LoVo (cell line): ENCODE data around the gene LRRC25.

Experiments
- DNase-seq: peaks from one replicate; pipeline ENCODE4 v3.0.0-alpha.2; 2016; ENCODE audit warnings: low spot score

LRRC25 gene

DNA sequence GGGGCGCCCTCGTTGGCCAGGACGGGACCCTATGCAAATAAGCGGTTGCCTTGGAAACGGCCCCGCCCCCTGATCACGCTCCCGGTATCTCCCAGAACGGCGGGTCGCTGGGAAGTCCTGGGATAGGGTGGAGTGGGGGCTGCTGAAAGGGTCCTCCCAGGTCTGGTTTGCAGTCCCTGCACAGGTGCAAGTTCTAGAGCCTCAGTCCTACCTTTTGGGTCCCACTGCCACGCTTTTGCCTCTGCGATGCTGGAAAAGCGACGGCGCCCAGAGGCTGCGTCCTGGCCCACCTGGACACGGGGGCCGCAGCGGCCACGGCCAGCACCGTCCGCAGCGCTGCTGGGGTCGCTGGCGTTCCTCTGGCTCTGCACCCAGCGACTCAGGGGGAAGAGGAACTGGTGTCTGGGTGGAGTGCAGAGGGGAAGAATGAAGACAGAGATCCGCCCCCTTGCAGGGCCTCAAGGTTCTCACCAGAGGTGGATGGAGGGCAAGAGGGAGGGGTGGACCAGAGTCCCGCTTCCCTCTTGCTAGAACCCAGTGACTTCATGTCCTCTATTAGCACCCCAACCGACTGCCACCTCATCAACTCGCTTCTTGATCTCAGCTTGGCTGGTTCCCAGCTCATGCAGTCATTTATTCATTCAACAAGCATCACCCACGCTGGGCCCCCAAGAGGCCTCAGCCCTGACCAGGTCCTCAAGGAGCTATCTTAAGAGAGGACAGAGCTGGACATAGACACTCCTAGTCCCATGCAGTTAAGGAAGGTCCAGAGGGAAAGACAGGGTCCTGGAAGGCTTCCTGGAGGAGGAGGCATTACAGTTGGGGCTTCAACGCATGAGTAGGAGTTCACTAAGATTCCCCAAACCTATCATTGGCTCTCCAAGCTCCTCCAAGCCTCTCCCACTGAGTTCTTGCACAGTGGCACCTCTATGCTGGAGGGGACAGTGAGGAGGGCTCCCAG is at the start of gene LRRC25:
Gene LRRC25 (minus strand): TSS at position 381 of the 961 bp plus-strand sequence. CDS start 659 bp downstream, outside the sequence.
- no peak for DNase-seq

DNA sequence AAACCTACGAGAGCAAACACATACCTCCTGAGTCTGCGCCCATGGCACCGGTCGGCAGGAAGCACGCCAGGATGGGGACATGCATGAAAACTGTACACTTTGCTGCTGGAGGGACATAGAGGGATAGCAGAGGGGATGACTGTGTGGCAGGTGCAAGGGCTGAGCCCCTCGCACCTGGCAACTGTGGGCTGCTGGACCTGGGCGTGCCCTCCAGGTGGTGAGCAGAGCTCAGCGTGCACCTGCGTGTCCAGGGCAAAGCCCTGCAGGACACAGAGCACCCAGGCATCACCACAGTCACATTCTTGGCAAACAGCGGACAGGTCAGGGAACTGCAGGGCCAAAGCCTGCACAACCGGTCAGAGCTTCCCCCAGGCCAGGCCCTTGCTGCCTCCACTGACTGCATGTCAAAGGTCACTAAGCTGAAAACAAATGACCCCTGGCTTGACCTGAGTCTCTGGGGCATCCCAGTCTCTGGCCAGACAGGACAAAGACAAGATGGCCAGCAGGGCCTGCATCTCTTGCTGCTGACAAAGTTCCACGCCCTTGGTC is 49.5 kb upstream of the LRRC25 start:
- no peak for DNase-seq

DNA sequence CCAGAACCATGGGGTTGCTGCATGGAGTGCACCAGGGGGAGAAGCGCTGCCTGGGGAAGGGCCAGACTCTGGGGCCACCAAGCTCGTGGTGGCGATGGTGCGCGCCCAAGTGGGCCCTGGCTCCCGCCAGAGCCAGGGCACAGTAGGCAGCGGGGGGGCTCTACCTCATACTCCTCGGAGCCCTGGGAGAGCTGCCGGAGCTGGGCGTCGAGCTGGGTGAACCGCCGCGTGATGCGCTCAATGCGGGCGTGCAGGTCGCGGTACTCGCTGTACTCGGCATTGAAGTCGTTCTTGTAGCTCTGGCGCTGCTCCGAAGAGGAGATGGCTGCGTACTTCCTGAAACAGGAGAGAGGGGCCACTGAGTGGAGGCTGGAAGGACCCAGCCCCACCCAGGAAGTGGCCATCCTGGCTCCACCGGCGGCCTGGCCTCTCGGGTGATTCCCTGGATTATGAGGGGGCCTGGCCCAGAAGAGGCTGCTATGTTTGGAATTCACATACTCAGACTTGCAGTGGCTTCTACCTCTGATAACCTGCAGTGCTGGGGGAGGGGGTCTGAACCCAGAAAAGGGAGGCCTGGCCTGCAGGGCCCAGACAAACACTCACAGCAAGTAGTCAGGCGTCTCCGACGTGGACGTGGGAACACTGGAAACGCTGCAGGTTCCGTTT is 48.9 kb upstream of the LRRC25 start:
- DNase-seq: no peak

DNA sequence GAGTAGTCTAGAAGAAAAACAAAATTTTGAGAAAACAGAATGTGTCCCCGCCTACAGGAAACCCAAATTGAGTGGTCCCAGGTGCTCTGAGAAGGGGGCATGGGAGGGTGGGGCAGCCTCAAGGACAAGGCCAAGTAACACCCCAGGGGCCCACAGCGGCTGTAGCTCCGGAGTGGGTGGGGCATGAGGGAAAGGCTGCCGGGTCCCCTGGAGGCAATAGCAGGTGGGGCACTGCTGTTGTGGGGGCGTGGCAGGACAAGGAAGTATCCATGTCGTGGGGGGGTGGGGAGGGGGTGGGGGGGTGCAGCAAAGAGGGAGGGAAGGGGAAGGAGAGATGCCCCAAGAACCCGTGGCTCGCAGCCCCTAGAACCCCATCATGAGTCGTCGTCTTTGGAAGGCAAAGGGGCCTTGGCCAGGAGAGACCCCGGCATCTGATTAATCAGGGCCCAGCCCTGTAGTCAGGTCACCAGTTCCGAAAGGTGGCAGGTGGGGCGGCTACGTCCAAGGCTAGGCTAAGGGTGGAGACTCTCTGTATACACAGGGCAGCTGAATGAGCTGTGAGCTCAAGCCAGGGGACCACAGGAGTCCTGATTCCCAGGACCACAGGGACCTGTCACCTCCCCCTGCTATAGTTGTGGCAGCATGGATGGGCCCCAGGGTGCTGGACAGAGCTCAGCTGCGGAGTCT is 48.0 kb upstream of the LRRC25 start:
- no peak for DNase-seq

DNA sequence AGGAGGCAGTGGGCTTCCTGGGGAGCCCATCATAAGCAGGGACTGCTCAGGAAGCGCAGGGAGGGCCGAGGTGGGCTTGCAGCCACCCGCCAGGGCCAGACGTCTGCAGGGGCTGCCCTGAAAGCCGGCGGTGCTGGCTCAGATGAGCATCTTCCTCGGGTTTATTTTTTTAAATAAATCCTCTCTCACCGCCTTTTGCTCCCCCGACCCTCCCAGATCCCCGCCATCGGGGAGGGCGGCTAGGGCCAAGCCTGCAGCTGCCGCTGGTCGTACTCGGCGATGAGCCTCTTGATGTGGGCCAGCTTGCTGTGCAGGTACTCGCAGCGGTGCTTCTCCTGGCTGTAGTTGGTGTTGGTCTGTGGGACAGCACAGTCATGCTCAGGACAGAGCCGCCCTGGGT is 47.1 kb upstream of the LRRC25 start:
- no peak for DNase-seq

DNA sequence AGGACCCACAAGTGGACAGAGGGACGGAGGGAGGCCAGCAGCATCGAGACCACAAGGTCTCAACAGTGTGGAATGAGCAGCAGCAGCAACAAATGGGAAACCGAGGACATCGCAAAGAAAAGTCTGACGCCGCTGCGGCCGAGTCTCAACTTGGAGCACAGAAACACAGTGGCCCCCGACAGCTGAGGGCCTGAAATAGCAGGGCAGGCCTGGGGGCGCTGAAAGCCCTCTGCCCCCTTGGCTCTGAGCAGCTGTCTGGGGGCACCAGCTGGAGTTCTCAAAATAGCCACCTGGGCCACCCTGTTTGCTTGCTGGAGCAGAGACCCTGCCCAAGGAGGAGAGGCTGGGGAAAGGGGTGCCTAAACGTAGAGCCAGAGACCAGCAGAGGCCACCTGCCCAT is 46.4 kb upstream of the LRRC25 start:
- no peak for DNase-seq

DNA sequence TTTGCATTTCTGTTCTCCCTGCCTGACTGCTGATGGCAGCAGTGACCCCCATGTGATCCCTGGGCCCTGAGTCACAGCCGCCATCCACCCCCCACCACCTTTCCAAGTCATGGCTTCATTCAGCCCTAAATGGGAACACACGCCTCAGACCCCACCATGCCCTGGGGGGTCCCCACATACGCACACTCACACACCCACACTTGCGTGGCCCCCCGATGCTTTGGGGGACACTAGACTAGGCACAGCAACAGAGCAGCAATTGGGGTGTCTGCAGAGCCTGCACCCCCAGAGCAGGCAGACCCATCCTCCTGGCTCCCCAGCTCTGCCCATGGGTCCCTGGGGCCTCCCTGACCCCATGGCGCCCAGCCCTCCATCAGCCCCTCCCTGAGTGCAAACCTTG is 46.0 kb upstream of the LRRC25 start:
- DNase-seq: no peak

DNA sequence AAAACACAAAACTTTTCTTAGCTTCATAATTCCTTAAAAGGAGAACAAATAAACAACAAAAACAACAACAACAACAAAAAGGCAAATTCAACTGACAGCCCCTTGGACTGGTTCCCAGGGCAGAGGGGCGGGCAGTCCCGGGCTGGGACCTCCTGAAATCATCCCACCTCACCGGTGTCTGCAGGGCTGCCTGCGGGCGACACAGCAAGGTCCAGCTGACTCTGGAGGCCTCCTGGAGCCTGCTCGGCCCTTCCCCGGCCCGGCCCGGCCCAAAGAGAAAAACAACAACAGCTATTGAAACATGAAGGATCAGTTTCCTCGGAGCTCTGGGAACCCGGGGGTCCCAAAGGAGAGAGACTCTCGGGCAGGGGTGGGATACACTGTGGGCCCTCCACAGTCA is 45.5 kb upstream of the LRRC25 start:
- DNase-seq: no peak

DNA sequence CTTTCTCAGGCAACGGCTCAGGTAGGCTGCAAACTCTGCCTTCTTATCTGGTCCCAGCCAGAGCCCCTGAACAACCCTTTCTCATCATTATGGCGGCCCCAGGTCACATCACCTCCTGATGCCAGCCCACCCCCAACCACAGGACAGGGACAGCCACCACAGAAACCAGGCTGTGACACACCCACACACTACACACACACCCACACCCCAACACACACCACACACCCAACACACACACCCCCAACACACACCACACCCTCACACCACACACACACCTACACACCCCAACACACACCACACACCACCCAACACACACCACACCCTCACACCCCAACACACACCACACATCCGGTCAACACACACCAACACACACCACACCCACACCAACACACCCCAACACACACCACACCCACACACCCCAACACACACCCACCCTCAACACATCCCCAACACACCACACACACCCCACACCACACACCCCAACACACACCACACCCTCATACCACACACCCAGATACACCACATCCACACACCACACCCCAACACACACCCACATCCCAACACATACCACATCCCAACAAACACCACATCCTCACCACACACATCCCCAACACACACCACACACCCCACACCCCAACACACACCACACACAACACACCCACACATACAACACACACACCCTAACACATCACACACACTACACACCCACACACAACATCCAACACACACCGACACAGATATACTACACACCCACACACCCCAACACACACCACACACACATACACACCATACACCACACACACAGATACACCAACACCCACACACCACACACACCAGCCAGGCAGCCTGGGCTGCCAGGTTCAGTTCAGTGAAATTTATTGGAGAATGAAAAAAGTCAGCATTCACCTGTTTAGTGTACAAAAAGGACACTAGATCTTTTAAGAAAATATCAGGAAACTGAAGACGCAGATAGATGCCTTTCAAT is 44.7 kb upstream of the LRRC25 start:
- DNase-seq: no peak

DNA sequence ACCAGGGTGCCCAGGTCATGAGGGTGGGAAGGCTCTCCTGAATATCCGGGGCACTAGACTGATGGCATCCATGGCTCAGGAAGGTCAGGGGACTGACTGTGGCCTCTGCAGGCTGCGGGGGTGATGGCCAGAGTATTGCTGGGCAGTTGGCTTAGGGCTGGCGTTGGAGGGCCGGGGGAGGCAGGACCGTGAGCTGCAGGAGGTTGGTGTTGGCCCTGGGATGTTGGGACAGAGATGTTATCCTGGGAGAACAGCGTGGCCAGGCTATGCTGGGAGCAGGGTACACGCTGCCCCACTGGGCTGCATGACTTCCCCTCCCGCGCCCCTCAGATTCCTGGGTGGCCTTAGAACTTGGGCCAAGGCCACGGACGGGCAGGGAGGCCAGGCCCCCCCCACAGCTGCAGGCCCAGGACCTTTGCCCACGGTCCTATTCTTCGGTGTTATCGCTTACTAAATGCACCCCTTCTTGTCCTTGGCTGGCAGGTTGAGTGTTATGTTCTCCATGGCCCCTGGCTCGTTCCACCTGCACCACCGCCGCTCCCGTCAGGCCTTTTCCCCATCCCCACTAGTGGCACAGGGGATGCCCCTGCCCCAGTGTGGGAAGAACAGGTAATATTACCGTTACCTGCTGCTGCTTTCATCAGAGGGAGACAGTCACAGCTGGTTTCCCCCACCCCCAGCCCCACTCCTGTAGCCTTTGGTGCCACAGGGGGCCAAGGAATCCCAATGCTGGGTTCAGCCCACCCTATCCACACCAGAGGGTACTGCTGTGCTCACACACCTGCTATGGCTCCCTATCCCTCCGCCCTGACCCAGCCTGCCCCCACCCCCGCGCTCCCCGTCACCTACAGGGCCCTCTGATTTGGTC is 43.7 kb upstream of the LRRC25 start:
- DNase-seq: no peak

DNA sequence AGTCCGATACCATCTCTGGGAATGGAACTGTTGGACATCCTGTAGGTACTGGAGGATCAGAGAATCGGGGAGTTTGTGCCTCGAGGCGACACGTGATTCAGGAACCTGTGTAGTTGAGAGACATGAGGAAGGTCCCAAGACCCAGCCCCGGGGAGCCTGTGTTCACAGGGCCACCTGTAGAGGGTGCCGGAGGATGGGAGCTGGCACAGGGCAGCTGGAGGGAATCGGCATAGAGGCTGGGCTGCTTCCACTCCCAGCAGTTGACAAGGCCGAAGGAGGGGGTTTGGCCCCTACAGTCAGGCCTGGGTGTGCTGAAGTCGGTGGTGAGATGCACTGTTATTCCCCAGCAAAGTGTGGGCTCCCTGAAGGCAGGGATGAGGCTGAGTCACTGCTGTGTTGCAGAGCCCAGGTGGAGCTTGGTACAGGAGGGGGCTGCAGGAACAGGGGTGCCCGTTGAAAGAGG is 43.0 kb upstream of the LRRC25 start:
- DNase-seq: no peak

DNA sequence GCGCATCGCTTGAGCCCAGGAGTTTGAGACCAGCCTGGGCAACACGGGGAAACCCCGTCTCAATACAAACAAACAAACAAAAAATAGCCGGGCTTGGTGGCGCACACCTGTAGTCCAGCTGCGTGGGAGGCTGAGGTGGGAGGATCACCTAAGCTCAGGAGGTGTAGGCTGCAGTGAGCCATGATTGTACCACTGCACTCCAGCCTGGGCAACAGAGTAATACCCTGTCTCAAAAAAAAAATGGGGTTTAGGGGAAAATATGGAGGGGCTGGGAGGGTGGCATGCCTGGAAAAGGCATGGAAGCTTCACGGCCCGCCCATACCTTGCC is 42.5 kb upstream of the LRRC25 start:
- no peak for DNase-seq

DNA sequence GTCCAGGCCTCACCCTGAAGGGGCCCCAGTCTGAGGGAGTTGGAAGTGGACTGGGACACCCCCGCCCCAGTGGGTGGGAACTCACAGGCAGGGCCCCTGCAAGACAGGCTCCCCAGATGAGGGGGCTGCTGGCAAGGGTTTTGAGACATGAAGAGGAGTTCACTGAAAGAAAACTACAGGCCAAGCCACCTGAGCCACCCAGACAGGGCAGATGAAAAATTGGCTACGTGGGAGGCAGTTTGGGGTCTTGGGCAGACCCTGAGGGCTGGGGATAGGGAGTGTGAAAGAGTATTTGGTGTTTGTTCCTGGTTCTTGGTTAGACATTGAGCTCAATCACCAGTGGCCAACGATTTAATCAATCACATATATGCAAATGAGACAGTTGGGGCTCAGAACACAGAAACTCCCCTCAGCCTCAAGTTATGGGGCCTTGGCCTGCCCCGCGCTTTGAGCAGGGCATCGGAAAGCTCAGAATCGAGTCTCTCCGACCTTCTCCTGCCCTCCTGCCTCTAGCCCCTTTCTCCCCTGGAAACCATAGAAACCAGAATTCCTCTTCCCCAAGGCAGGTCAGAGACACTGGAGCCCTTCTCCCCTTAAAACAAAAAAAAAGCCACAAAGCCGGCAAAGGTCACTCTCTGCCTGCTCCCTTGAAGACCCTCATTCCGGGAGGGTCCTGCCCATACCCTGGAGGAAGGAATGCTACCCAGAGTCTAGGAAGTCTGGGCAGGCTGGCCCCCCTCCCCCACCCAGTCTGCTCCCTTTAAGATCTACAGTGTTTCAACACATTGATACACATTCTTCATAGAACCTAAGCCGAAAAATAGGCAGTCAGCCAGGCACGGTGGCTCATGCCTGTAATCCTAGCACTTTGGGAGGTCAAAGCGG is 41.8 kb upstream of the LRRC25 start:
- DNase-seq: no peak

DNA sequence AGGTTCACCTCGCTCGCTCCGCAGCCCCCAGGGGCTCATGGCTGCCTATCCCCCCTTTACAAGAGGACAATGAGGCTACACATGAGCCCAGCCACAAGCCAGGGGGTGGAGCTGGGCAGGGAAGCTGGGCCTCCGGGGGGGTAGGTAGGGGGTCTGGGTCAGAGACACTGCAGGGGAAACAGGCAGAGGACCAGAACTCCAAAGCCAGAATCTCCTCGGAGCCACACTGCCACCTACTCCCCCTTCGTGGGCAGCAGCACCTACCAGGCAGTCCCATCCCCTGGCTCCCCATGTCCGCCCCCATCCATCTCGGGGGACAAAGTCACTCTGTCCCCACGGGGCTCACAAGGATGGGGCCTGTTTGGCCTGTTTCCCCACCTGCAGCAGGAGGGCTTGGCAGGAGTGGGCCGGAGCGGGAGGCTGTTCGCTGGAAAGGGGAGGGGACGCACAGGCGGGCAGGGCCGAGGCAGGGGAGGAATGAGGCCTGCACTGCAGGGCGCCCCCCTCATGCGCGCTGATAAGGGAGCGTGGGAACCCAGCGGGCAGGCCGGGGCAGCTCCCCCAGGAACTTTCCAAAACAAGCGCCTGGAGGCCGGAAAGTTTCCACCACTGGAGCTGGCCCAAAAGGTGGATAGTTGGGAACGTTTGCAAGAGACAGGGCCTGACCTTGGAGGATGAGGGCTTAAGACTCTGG is 41.1 kb upstream of the LRRC25 start:
- no peak for DNase-seq

DNA sequence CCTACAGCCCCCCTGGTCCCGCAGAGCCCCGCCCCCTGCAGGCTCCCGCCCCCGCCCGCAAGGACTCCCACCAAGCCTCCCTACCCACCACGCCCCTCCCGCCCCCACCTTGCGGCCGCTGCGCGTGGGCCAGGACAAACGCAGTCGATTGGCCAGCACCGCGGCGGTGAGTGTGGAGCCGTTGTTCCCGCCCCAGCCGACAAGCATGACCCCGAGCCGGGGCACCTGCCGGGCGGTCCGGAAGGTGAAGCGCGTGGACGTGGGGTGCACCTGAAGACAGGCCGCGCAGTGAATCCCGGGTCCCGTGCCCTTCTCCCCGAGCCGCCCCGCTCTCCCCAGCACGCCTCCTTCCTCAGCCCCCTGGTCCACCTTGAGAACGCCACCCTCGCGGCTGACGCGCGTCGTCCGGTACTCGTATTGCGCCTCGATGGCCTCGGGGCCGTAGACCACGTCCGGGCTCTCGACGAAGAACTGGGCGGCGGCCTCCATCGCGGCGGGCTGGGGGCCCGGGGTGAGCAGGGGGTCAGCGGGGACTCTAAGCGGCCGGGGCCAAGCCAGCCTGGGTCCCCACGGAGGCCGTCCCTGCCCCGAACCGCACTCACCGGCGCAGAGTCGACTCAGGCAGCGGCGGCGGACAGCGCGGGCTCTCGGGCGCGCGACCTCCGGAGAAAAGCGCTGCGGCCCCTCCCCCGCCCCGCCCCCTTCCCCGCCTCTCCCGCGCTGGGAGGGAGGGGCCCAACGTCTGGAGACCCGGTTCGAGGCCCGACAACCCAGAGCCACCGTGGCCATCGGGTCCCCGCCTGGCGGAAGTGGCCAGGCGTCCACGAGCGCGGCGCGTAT is 40.3 kb upstream of the LRRC25 start, which contains the start of gene ISYNA1:
Gene ISYNA1 (minus strand): TSS at position 643 of the 840 bp plus-strand sequence. CDS start 154 bp downstream, at position 489.
- DNase-seq: no peak

DNA sequence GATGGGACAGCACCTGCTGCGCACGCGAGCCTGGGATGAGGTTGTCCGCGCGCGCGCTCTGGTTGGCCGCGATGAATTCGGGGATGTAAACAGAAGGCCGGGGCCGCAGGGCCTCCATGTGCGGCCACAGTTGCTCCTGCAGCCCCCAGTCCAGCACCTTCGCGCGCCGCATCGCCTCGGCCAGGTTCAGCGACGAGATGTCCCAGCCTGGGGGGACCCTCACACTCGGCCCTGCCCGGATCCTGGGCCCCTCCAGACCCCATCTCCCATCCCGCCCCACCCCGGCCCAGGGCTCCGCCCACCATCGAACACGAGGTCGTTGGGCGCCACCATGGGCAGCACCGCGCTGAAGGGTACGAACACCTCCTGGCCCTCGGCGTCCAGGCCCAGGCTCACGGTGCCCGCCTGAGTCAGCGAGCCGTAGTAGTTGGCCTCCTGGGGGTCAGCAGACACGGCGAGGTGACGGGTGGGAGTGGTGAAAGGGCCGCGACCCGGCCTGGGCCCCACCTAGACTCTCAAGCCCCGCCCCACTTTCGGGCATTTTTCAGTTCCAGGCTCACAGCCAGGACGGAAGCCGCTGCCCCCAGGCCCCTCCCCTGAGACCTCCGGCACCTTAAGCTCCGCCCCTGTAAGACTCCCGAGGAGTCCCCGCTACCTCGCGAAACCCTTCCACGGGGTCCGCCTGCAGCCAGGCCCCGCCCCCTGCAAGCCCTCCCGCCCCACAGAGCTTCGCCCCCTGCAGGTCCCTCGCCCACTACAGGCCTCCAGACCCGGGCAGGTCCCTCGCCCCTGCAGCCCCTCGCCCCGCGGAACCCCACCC is 39.5 kb upstream of the LRRC25 start:
- peak; percentile 79 for DNase-seq
